Left colon (tissue), 2 donors: ENCODE measurements around the gene TANC1. TPM values are rescaled to one million over a fixed set of nuclear protein-coding genes. Genes with fewer than 3 reads are reported as not detected.

Source experiments
- ATAC-seq: fragments of 200-7000 bp; cut with Tn5 transposase; one replicate; pipeline ENCODE4 v1.9.1; 2020; ENCODE audit warnings: mild to moderate bottlenecking, moderate library complexity
- DNase-seq, 2 donors: peaks; one replicate each; pipeline ENCODE4 v3.0.0-alpha.2; 2020
- intact Hi-C, 2 donors: fragments of 100-400 bp; cut with DNase I in 1 of 2; cut with micrococcal nuclease in 1 of 2; formaldehyde crosslinking; loops; one replicate each; pipeline versions ENCODE4 v1.11.2 to v1.14.0; 2022; cut with DNase I, micrococcal nuclease
- total RNA-seq, 2 donors: library from RNA; stranded (reverse); fragmentation: NEBNext Ultra II Directional; extraction: Animal tissue kit (Norgen Biotek cat#: 25700); gene quantifications; one replicate each; pipeline ENCODE4 v1.2.1, GENCODE V29; 2021
- donor health status: DM: no; HTN: no; CAD: no.
- donor health status: DM: yes; HTN: yes; CAD: no.

The TANC1 gene
- total RNA-seq, 2 donors from 2014 or later: 30.5 to 37.4 TPM

DNA sequence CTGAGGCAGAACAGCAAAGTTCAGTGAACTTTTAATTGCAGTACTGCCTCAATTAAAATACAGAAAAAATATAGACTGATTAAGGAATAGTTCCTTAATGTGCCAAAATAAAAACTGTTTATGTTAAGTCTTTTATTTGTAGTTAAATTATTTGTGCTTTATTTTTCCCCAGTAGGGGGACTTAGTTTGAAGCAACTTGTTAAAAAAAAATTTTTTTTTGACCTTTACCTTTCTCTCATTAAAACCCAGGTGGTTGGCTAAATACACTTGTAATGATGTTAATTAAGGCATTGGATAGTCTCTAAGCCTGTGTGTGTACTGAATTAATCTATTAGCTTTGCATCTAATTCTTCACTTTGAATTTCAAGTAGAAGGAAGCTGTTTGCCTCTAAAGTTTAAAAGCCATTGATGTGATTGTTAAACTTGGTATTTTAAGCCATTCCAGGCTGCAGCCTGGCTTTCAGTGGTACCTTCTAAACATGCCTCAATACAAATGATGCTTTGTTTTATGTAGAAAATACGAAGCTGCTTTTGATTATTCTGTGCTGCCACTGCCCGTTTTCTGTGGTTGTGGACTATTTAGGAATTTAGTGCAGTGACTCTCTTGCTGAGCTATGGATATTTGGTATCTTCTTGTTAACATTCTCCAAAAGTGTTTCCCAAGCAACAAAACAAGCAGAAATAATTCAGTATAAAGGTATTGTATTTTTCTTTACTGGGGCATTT is 102.9 kb downstream of the TANC1 start:
- intact Hi-C loops: no loop called here

DNA sequence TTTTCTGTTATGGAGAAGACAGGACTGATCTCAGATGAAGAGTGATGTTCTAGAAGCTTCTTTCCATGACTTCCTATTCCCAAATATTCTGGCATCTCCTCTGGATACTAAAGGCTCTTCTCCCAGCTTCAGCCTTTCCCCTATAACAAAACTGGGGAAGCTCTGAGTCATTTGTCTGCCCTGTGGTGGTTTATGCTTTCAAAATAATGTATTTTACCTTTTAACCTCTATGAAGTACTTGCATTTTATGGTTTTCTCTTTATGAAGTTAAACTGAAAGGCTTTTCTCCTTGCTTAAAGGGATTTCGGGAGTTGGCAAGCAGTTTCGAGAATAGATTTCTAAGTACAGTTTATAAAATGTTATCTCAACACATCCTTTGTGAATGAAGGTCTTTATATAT is 104.4 kb downstream of the TANC1 start:
- intact Hi-C loops: no loop called here
- DNase-seq: no peak
- peak; percentile 15 for ATAC-seq

More for the DNA sequence above, 102.9 kb downstream of the TANC1 start:
- DNase-seq (no peak), ATAC-seq (no peak)

DNA sequence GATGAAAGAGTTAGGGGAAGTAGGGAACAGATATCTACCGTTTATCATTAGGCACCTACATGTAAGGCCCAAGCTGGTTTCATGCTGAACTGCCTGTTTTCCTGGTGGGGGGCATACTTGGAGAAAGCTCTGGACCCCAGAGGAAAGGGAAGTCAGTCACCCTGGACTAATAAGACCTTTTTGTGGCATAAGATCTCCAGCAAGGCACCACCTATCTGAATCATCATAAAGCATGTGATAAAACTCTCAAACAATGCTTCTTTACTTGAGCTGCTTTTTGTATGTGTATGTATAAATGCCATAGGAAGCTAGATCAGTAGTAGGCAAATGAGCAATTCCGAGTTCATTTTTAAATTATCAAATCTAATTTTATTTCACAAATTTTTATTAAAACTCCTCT is 104.8 kb downstream of the TANC1 start:
- no peak for DNase-seq
- peak; percentile 72 for ATAC-seq
- intact Hi-C loops: no loop called here

DNA sequence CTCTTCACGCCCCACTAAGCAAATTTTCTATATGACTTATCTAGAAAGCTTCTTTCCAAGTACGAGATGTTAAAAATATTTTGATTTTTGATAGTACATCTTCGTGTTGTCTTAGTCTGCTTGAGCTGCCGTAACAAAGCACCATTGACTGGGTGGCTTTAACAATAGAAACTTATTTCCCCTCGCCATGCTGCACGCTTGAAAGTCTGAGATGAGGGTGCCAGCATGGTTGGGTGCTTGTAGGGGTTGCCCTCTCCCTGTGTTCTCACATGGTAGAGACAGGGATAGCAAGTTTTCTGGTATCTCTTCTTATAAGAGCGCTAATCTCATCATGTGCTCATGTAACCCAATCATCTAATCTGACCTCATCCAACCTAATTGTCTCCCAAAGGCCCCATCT is 106.2 kb downstream of the TANC1 start:
- ATAC-seq (no peak), DNase-seq (no peak)
- intact Hi-C loops: no loop called here

DNA sequence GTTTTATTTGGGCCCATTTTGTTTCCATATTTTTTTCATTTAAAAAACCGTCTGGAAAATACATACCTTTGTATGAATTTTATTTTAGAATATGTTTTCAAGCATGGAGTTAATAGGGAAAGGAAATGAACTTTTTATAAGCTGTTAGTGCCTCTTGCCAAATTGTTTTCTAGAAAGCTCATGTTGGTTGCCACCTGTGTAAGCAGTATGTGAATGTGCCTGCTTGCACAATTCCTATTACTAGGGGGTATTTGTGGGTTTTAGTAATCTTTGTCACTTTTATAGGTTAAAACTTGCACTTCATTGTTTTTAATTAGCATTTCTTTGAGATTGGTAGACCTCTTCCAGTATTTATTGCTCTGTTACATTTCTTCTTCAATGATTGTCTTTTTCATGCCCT is 107.3 kb downstream of the TANC1 start:
- intact Hi-C loops: no loop called here
- ATAC-seq: no peak
- no peak for DNase-seq

DNA sequence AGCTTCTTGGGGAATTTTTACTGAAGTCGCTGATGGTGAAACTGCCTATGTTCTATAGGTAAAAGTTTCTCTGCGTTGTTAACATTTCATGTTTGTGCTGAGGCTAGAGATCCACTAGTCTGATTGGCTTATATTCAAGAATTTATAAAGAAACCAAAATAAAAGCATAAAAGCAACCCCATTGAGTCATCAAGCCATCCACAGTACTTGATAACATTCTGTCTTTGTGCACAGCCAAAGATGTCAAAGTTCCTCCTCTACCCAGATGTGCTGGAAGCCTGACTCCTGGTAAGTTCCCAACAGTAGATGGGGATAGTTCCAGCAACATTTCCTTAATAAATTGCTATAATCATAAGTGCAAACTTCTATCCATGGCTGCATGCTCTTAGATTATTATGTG is 107.8 kb downstream of the TANC1 start:
- ATAC-seq (no peak), DNase-seq (no peak)
- intact Hi-C loops: no loop called here

DNA sequence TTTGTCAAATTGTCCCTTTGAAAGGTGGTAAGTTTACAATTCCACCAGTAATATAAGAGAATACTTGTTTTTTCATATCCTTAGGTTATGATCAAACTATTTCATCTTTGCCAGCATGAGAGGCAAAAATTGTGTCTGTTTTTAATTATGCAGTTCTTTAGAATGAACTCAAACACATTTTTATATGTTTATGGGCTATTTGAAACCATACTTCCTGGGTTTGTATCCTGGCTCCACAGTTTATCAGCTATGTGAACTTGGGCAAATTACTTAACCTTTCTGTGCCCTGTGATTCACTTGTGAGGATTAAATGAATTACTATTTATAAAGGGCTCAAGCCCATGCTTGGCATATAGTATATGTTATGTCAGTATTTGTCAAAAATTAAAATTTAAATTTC is 109.4 kb downstream of the TANC1 start:
- intact Hi-C loops: no loop called here
- ATAC-seq (peak; percentile 26), DNase-seq (no peak)

DNA sequence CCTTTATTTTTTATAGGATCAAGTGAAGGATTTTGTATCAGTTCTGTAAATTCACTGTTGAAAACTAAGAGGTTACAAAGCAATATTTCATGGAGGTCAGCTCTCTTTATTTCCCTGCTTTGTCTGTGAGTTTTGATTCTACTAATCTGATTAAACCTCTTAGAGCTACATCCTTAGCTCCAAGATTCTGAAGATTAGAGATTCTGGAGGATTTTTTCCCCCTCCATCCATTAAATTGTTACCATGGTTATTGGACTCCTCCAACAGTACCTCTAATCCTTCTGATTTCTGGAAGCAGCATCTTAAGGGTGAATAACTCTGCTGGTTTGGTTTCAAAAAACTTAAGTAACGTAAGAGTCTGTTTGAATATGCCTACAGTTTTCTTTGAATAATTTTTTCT is 110.0 kb downstream of the TANC1 start:
- no peak for ATAC-seq
- intact Hi-C loops: no loop called here
- DNase-seq: no peak

DNA sequence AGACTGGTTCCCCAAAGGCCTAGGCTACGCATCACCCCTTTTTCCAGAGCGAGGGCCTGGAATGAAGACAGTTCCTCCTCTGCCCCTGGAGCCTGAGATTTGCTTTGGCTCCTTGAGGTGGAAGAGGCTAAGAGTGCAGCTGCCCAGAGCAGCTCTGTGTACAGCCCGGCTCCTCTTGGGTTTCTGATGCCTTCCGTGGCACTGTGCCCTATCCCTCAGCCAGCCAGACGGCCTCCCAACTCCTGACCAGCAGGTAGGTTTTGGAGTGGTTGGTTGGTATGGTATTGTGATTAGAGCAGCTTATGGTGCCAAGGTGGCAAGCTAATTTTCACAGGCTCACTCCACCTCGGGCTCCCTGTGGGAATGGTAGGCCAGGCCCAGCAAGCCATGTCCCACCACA is 112.2 kb downstream of the TANC1 start:
- intact Hi-C loops: no loop called here
- DNase-seq (no peak), ATAC-seq (no peak)

DNA sequence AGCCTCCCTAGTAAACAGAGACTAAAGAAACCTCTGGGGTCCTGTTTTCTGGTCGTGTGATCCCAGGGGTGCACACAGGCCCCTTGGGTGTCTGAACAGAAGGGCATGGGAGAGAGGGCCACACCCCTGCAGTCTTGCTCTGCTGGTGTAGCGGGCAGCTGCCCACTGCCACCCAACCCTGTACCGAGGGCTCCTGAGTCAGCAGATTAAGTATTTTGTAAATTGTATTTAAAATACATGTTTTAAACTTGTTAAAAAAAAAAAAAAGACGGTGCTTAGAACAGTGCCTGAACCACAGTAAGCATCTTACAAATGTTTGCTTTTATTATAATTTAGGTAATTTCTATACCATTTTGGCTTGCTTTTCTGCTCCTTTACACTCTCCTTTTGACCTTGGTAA is 113.7 kb downstream of the TANC1 start:
- intact Hi-C loops: no loop called here
- ATAC-seq (no peak), DNase-seq (no peak)

DNA sequence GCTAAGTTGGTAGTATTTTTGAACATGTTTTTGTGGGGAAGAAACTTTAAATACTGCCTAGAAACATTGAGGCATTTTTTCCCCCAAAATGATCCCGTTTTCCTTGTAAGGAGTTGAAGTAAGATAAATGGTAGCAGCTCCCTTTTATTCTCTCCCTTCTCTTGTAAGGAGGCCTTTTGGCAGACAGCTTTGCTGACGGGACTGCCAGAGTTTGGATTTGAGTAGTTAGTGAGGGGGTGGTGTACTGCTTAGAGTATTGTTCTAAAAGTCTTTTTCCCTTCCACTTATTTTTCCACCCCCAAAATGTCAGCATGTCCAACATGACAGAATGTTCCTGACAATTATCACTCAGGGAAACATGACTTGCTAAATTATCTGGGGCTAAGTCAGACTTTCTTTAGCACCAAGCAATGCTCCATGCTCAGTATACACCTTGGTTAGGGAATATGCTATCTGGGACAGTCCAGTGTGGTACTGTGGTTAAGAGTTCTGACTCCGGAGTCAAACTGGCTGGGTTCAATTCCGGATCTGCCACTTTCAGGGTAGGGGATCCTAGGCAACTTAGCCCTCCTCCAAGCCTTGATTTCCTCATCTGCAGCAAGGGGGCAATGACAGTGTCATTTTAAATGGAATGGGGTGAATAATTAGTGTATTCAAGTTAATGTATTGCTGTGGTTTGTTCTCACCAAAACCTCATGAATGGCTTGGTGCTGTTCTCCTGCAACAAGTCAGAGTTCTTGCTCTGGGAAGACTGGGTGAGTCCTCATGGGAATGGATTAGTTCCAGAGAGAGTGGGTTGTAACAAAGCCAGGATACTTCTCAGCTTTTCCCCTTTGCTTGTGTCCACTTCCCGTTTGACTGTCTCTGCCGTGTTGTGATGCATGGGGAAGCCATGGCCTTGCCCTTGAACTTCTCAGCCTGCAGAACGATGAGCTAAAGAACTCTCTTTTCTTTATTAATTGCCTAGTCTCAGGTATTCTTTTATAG is 116.2 kb downstream of the TANC1 start:
- DNase-seq (no peak), ATAC-seq (no peak)

DNA sequence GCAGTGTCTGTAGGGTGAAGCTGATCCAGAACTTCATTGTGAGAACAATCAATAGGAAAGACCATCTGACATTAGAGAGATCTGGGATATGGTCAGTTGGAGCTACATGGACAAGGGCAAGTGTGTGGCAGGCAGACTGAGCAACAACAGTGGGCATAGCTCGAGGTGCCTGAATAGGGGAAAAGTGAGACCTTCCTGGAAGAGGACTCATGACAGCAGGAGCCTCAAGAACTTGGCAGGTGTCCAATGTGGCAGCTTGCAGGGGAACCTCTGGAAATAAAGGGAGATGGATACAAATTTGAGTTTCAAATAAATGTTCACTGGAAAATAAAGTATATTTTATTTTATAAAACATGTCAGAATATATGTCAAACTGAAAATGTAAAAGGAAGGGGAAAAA is 117.9 kb downstream of the TANC1 start:
- DNase-seq: peak in 1 of 2 donors; percentile 31
- ATAC-seq: no peak
- intact Hi-C loops: no loop called here

More for the DNA sequence above, 116.2 kb downstream of the TANC1 start:
- intact Hi-C loops: no loop called here

DNA sequence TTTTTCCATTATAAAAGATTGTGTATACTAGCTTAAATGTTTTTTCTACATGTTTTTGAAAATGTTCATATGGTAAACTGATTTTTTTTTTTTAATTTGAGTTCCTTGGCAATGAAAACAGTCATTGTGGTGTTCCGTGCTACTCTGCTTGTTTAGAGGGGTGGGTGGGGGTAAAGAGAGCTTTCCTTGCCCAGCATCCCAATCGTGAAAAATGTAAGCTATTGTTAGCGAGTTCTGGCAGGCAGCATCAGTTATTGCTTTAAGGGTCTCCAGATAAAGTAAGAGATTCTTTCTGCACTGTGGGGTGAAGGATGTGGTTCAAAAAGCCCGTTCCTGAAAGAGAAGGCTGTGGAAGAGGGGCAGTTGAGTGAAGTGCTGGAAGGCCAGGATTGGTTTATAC is 118.4 kb downstream of the TANC1 start:
- no peak for DNase-seq
- ATAC-seq: no peak
- intact Hi-C loops: no loop called here

DNA sequence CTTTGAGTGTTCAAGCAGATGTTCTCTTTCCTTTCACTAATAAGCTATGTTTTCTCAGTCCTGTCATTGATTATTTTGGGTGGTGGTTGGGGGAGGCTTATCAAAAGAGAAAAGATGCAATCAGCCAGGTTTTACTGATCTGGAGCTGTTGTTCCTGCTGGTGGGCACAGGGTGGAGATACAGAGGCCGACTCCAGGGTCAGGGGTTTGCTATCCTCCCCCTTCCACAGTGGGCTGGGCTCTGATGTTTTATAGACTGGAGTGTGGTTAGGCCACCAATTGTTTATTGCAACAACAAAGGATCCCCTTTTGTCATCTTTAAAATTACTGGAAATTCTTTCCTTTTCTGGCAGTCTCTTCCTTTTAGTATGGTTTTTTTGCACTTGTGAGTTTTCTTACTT is 120.5 kb downstream of the TANC1 start:
- intact Hi-C loops: no loop called here
- ATAC-seq: no peak
- no peak for DNase-seq

DNA sequence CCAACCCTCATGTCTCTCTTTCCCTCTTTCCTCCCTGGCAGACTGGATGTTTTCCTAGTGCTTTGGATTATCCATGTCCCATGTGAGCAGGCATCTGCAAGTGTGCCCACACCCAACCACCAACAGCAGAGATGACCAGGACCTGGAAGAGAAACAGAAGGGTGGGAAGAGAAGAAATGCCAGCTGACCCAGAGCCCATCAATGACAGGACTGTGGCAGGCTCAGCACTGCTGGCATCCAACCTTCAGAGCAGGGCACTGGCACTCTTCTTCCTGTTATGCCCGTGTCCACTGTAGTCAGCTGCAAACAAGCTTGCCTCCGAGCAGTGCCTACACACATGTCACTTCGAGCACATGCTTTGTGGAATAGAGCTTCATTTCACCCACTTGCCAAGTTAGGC is 121.1 kb downstream of the TANC1 start:
- intact Hi-C loops: no loop called here

DNA sequence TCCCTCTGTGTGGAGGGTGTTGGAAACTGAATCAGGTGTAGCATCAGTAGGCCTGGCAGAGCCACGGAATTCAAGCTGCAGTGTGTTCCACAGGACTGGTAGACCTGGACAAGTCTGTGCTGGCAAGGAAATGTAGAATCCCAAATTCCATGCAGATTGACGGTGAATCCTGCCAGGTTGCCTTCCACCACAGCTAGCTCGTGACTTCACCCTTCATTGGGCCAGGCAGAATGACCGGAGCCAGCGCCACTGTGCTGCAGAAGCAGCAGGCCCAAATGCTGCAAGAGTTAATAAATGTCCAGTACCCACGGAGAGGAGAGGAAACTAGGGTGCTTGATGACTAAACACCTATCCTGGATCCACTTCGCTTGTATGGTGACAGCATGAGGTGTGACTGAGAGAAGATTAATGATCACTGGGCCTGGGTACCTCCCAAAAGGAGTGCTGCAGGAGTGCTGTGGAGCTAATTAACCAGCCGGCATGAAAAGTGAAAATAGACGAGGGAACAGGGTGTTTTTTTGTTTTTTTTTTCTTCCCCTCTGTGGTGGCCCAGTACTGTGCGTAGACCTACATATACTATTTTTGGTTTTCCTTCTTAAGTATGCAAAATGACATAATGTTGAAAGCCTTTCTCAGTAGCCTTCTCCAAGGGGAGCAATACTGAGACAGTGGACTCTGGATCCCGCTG is 122.2 kb downstream of the TANC1 start:
- intact Hi-C loops: no loop called here
- DNase-seq: no peak
- no peak for ATAC-seq

More for the DNA sequence above, 121.1 kb downstream of the TANC1 start:
- DNase-seq (no peak), ATAC-seq (no peak)

DNA sequence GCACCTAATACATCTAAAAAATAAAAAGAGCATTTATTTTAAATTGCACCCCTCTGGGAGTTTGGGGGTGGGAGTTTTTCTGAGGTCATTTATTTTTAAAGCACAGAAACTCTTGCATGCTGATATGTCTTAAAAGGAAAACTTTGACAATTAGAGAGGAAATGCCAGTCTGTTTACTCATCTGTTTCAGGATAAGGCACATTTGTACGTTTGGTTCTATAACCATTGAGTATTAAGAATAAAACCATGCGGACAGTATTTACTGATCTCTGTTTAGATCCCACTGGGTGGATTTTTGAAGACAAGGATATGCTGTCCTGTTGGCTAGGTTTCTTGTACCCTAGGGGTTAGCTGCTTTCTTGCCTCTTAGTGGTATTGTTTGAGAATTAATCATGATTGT is 122.9 kb downstream of the TANC1 start:
- ATAC-seq (no peak), DNase-seq (no peak)

DNA sequence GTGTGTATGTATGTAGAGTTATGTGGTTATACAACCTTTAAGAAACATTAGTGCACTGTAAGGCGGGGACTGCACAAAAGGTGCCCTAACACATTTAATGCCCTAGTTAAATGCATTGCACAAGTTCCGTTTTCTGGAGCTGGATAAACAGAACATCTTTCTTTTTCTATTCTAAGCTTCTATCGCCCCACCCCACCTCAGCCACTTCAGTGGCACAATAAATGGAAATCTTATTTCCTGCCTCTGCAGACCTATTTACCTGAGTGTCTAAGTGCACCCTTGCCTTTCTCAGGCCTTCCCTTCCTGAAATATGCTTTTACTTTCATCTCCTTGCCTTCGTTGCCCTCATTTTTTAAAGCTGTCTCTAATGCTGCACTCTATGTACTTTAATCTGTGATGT is 123.5 kb downstream of the TANC1 start:
- ATAC-seq (peak; percentile 66), DNase-seq (peak; percentile 39 to 54)
- intact Hi-C loops: no loop called here

More for the DNA sequence above, 122.9 kb downstream of the TANC1 start:
- intact Hi-C loops: no loop called here

DNA sequence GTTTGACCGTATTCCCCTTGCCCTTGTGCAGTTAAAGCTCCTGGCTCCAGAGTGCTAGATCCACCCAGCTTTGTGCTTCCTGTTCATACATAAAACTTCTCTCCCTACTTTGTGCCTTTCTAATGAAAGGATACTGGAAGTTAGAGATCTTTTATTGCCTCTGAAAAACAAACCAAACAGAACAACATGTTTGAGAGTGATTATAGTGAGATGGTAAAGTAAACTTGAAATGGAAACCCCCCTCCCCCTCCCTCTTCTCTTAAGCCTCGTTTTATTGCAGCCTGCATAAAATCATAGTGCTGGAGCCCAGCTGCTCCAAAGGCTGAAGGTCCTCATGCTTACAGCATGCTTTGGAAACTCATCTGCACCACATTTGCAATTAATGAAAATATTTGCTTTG is 125.1 kb downstream of the TANC1 start:
- intact Hi-C loops: no loop called here
- peak; percentile 77 for ATAC-seq
- DNase-seq: peak; percentile 33 to 65
